ENCODE results near the gene CDKAL1.
A peak's percentile ranks its signal among the peaks of the same experiment; 100 is the strongest.

The CDKAL1 gene

GRCh38 chr6:21023210-21023609 lies 489.0 kb downstream of the CDKAL1 start:
- TF ChIP-seq, protein P1, sequence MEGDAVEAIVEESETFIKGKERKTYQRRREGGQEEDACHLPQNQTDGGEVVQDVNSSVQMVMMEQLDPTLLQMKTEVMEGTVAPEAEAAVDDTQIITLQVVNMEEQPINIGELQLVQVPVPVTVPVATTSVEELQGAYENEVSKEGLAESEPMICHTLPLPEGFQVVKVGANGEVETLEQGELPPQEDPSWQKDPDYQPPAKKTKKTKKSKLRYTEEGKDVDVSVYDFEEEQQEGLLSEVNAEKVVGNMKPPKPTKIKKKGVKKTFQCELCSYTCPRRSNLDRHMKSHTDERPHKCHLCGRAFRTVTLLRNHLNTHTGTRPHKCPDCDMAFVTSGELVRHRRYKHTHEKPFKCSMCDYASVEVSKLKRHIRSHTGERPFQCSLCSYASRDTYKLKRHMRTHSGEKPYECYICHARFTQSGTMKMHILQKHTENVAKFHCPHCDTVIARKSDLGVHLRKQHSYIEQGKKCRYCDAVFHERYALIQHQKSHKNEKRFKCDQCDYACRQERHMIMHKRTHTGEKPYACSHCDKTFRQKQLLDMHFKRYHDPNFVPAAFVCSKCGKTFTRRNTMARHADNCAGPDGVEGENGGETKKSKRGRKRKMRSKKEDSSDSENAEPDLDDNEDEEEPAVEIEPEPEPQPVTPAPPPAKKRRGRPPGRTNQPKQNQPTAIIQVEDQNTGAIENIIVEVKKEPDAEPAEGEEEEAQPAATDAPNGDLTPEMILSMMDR (IDR thresholded peaks at IDR 0.05; ENCODE audit: low read length, missing control alignments) = no peak
- DNase-seq (ENCODE audit: low read depth) = no peak
- no peak overlapping the region for H3K4me3 ChIP-seq (replicated peaks; ENCODE audit: low read depth, low read length)

- no peak for DNase-seq (ENCODE audit: low read depth)
- no peak overlapping the region for H3K4me3 ChIP-seq (replicated peaks; ENCODE audit: low read depth, low read length)
- TF ChIP-seq, protein P1 (IDR thresholded peaks at IDR 0.05; ENCODE audit: low read length, missing control alignments) = no peak
Observed at GRCh38 chr6:21024616-21025015, 490.4 kb downstream of the CDKAL1 start.

GRCh38 chr6:21026576-21027273 lies 492.5 kb downstream of the CDKAL1 start:
- H3K4me3 ChIP-seq (replicated peaks; ENCODE audit: low read depth, low read length) = no peak overlapping the region
- DNase-seq (ENCODE audit: low read depth) = peak; percentile 48
- TF ChIP-seq, protein P1 (IDR thresholded peaks at IDR 0.05; ENCODE audit: low read length, missing control alignments) = no peak

DNA sequence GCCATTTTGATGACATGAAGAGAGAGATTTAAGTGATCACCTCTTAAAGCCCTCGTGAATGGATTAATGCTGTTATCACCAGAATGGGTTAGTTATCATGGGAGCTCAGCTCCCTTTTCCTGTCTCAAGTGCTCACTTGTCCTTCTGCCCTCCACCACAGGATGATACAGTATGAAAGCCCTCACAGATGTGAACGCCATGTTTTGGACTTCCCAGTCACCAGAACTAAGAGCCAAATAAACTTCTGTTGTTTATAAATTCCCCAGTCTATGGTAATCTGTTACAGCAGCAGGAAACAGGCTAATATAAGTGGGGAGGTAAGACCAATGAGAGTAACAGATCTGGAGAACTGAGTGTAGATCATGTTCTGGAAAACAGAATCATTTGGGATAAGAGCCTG lies 493.2 kb downstream of the CDKAL1 start:
- no peak for DNase-seq (ENCODE audit: low read depth)
- TF ChIP-seq, protein P1 (IDR thresholded peaks at IDR 0.05; ENCODE audit: low read length, missing control alignments) = no peak
- H3K4me3 ChIP-seq (replicated peaks; ENCODE audit: low read depth, low read length) = no peak overlapping the region

DNA sequence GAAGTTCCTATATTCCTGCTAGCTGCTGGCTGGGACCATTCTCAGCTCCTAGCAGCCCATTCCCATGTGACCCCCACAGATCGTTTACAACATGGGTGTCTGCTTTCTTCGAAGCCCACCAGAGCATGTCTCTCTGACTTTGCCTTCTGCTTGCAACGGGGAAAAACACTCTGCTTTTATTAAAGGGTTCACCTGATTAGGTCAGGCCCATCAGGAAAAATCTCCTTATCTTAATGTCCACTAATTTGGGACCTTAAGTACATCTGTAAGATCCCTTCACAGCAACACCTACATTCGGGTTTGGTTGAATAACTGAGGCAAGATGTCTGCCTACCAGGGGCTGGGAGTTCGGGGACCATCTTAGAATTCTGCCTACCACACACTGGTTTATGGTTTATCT lies 496.9 kb downstream of the CDKAL1 start:
- DNase-seq (ENCODE audit: low read depth) = no peak
- H3K4me3 ChIP-seq (replicated peaks; ENCODE audit: low read depth, low read length) = no peak overlapping the region

GRCh38 chr6:21033084-21033483 lies 498.8 kb downstream of the CDKAL1 start:
- no peak overlapping the region for H3K4me3 ChIP-seq (replicated peaks; ENCODE audit: low read depth, low read length)
- no peak for DNase-seq (ENCODE audit: low read depth)
- TF ChIP-seq, protein P1 (IDR thresholded peaks at IDR 0.05; ENCODE audit: low read length, missing control alignments) = no peak

More for the DNA sequence above, 496.9 kb downstream of the CDKAL1 start:
- TF ChIP-seq, protein P1 (IDR thresholded peaks at IDR 0.05; ENCODE audit: low read length, missing control alignments) = no peak

DNA sequence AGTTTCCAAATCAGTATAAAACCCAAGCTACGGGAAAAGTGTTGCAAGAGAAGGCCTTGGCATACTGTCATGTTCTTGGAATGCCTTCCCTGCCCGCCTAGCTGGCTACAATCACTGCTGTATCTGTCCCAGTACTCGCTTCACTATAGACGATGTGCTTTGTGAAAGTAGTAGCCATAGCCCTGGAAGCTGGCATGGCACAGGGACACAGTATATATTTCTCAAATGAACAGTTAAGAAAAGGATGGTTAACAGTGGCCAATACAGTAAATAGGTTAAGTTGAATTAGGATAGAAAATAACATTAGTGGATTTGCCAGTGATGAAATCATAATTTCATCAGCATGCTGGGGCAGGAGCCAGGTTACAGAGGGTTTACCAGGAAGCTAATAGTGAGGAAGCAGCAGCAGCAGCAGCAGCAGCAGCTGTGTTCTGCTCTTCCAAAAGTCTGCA lies 499.3 kb downstream of the CDKAL1 start:
- peak; percentile 92 for DNase-seq (ENCODE audit: low read depth)
- peak overlapping the region; percentile 25 for H3K4me3 ChIP-seq (replicated peaks; ENCODE audit: low read depth, low read length)
- TF ChIP-seq, protein P1 (IDR thresholded peaks at IDR 0.05; ENCODE audit: low read length, missing control alignments) = no peak
